HG03103 (cell line): ENCODE measurements around the gene VIL1.

ENCODE experiments used
- ATAC-seq: cut with Tn5 transposase; IDR thresholded peaks from one replicate; pipeline ENCODE4 v1.9.1; 2021; ENCODE audit warnings: low read depth; ENCODE audit not compliant: unreplicated experiment

The VIL1 gene

GRCh38 chr2:218435003-218435982 lies 16.4 kb downstream of the VIL1 start:
- no peak for ATAC-seq

GRCh38 chr2:218436992-218437391 lies 18.1 kb downstream of the VIL1 start:
- ATAC-seq = no peak

GRCh38 chr2:218437969-218438368 lies 19.0 kb downstream of the VIL1 start:
- ATAC-seq = no peak

GRCh38 chr2:218438596-218438995 lies 19.7 kb downstream of the VIL1 start:
- no peak for ATAC-seq

- no peak for ATAC-seq
Measured at GRCh38 chr2:218444692-218445357, 25.9 kb downstream of the VIL1 start.

GRCh38 chr2:218445602-218446001 lies 26.7 kb downstream of the VIL1 start:
- no peak for ATAC-seq

- no peak for ATAC-seq
Measured at GRCh38 chr2:218446547-218446946, 27.6 kb downstream of the VIL1 start.

- no peak for ATAC-seq
Measured at GRCh38 chr2:218447072-218447471, 28.1 kb downstream of the VIL1 start.

- no peak for ATAC-seq
Measured at GRCh38 chr2:218448934-218449333, 30.0 kb downstream of the VIL1 start.

- no peak for ATAC-seq
Measured at GRCh38 chr2:218452079-218452478, 33.2 kb downstream of the VIL1 start.

GRCh38 chr2:218456849-218457248 lies 37.9 kb downstream of the VIL1 start:
- ATAC-seq = no peak

- no peak for ATAC-seq
Measured at GRCh38 chr2:218458598-218458997, 39.7 kb downstream of the VIL1 start.

- ATAC-seq = no peak
Measured at GRCh38 chr2:218465987-218466633, 47.2 kb downstream of the VIL1 start.

GRCh38 chr2:218470448-218470847 lies 51.5 kb downstream of the VIL1 start:
- ATAC-seq = no peak

GRCh38 chr2:218471036-218471435 lies 52.1 kb downstream of the VIL1 start:
- ATAC-seq = no peak

GRCh38 chr2:218471982-218472381 lies 53.1 kb downstream of the VIL1 start:
- ATAC-seq = no peak

GRCh38 chr2:218472988-218473387 lies 54.1 kb downstream of the VIL1 start:
- no peak for ATAC-seq

- ATAC-seq = no peak
Measured at GRCh38 chr2:218474527-218474926, 55.6 kb downstream of the VIL1 start.

GRCh38 chr2:218476676-218477075 lies 57.8 kb downstream of the VIL1 start:
- ATAC-seq = no peak

GRCh38 chr2:218477247-218477646 lies 58.3 kb downstream of the VIL1 start:
- ATAC-seq = no peak

- no peak for ATAC-seq
Measured at GRCh38 chr2:218478544-218478943, 59.6 kb downstream of the VIL1 start.
